ENCODE data around the gene KLHL29.

The KLHL29 gene

GRCh38 chr2:23642516-23642915, 257.5 kb downstream of the KLHL29 start:
- DNase-seq = no peak

GRCh38 chr2:23645230-23645808, 260.3 kb downstream of the KLHL29 start:
- DNase-seq = peak in 1 of 2 experiments; percentile 43

GRCh38 chr2:23647563-23647962, 262.6 kb downstream of the KLHL29 start:
- DNase-seq = no peak

GRCh38 chr2:23649303-23649702, 264.3 kb downstream of the KLHL29 start:
- no peak for DNase-seq

GRCh38 chr2:23649819-23650218, 264.8 kb downstream of the KLHL29 start:
- DNase-seq = no peak

- DNase-seq = no peak
Measured at GRCh38 chr2:23651187-23652080, 266.5 kb downstream of the KLHL29 start.

- DNase-seq = no peak
Measured at GRCh38 chr2:23653326-23653725, 268.3 kb downstream of the KLHL29 start.

GRCh38 chr2:23654756-23655155, 269.8 kb downstream of the KLHL29 start:
- no peak for DNase-seq

GRCh38 chr2:23655934-23656596, 271.1 kb downstream of the KLHL29 start:
- DNase-seq = peak; percentile 95 to 98

- peak; percentile 87 to 94 for DNase-seq
Measured at GRCh38 chr2:23656597-23656973, 271.6 kb downstream of the KLHL29 start.

GRCh38 chr2:23657371-23657770, 272.4 kb downstream of the KLHL29 start:
- DNase-seq = no peak

GRCh38 chr2:23657934-23658333, 273.0 kb downstream of the KLHL29 start:
- no peak for DNase-seq

GRCh38 chr2:23658466-23658942, 273.5 kb downstream of the KLHL29 start:
- DNase-seq = no peak

GRCh38 chr2:23659328-23659727, 274.3 kb downstream of the KLHL29 start:
- DNase-seq = no peak

GRCh38 chr2:23659773-23660172, 274.8 kb downstream of the KLHL29 start:
- DNase-seq = no peak

- no peak for DNase-seq
Measured at GRCh38 chr2:23660237-23660636, 275.3 kb downstream of the KLHL29 start.

GRCh38 chr2:23661276-23662050, 276.5 kb downstream of the KLHL29 start:
- DNase-seq = no peak

GRCh38 chr2:23662466-23662865, 277.5 kb downstream of the KLHL29 start:
- no peak for DNase-seq

- DNase-seq = no peak
Measured at GRCh38 chr2:23662941-23663920, 278.3 kb downstream of the KLHL29 start.

- no peak for DNase-seq
Measured at GRCh38 chr2:23664066-23664788, 279.2 kb downstream of the KLHL29 start.

All from NCI-H524 (cell line).